Measurements from ENCODE around the gene RPS6KA1.

The RPS6KA1 gene

GRCh38 chr1:26540351-26540750 is 10.8 kb downstream of the RPS6KA1 start:
- Histone ChIP-seq H3K36me3 (ENCODE audit: control insufficient read depth in 2 of 2, insufficient read depth in 2 of 2, low read length in 2 of 2) (peaks cover 7 to 38% of the 10 kb centered on the region in 2 donors), H3K4me3 (ENCODE audit: low read length in 2 of 2) (no peak overlapping the region), H3K4me1 (ENCODE audit: control insufficient read depth in 2 of 2, insufficient read depth in 2 of 2, low read length in 2 of 2) (peaks cover 33 to 36% of the 10 kb centered on the region in 2 donors), H3K27ac (ENCODE audit: low read depth in 2 of 2, low read length in 2 of 2) (peak overlapping the region in 1 of 2 donors; percentile 71), H3K9ac (ENCODE audit: low read depth in 1 of 2, low read length in 2 of 2) (no peak overlapping the region), H3K9me3 (ENCODE audit: control insufficient read depth in 2 of 2, low read length in 2 of 2) (no peaks in the 10 kb centered on the region), H3K27me3 (ENCODE audit: control insufficient read depth in 2 of 2, insufficient read depth in 2 of 2, low read length in 2 of 2) (no peaks in the 10 kb centered on the region)

DNA sequence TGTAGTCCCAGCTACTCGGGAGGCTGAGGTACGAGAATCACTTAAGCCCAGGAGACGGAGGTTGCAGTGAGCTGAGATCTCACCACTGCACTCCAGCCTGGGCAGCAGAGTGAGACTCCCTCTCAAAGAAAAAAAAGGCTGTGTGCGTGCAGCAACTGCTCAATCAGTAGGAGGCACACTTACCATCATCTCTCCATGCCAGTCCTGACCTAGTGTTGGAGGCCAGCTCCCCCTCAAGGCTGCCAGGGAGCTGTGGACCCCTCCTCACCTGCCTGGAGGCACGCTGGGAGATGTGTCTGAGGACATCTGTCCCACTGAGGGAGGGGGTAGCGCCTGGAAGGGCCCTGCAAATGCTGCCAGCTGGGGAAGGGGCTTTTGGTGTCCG is 11.9 kb downstream of the RPS6KA1 start:
- Histone ChIP-seq H3K4me3 (ENCODE audit: low read length in 2 of 2) (no peak overlapping the region), H3K9ac (ENCODE audit: low read depth in 1 of 2, low read length in 2 of 2) (peak overlapping the region; percentile 40 to 58), H3K36me3 (ENCODE audit: control insufficient read depth in 2 of 2, insufficient read depth in 2 of 2, low read length in 2 of 2) (peaks cover 10 to 44% of the 10 kb centered on the region in 2 donors), H3K27ac (ENCODE audit: low read depth in 2 of 2, low read length in 2 of 2) (peak overlapping the region; percentile 72 to 81), H3K27me3 (ENCODE audit: control insufficient read depth in 2 of 2, insufficient read depth in 2 of 2, low read length in 2 of 2) (no peaks in the 10 kb centered on the region), H3K4me1 (ENCODE audit: control insufficient read depth in 2 of 2, insufficient read depth in 2 of 2, low read length in 2 of 2) (peaks cover 28 to 32% of the 10 kb centered on the region in 2 donors), H3K9me3 (ENCODE audit: control insufficient read depth in 2 of 2, low read length in 2 of 2) (no peaks in the 10 kb centered on the region)

GRCh38 chr1:26541816-26542711 is 12.5 kb downstream of the RPS6KA1 start:
- H3K9ac ChIP-seq (ENCODE audit: low read depth in 1 of 2, low read length in 2 of 2) = peak overlapping the region; percentile 40 to 58
- peak overlapping the region in 1 of 2 donors; percentile 58 for H3K4me3 ChIP-seq (ENCODE audit: low read length in 2 of 2)
- peaks cover 14 to 46% of the 10 kb centered on the region in 2 donors for H3K36me3 ChIP-seq (ENCODE audit: control insufficient read depth in 2 of 2, insufficient read depth in 2 of 2, low read length in 2 of 2)
- H3K27me3 ChIP-seq (ENCODE audit: control insufficient read depth in 2 of 2, insufficient read depth in 2 of 2, low read length in 2 of 2) = no peaks in the 10 kb centered on the region
- H3K27ac ChIP-seq (ENCODE audit: low read depth in 2 of 2, low read length in 2 of 2) = peak overlapping the region; percentile 72 to 81
- H3K9me3 ChIP-seq (ENCODE audit: control insufficient read depth in 2 of 2, low read length in 2 of 2) = no peaks in the 10 kb centered on the region
- H3K4me1 ChIP-seq (ENCODE audit: control insufficient read depth in 2 of 2, insufficient read depth in 2 of 2, low read length in 2 of 2) = peaks cover 28 to 39% of the 10 kb centered on the region in 2 donors

GRCh38 chr1:26542771-26543451 is 13.3 kb downstream of the RPS6KA1 start:
- H3K4me3 ChIP-seq (ENCODE audit: low read length in 2 of 2) = peak overlapping the region in 1 of 2 donors; percentile 58
- no peaks in the 10 kb centered on the region for H3K27me3 ChIP-seq (ENCODE audit: control insufficient read depth in 2 of 2, insufficient read depth in 2 of 2, low read length in 2 of 2)
- no peaks in the 10 kb centered on the region for H3K9me3 ChIP-seq (ENCODE audit: control insufficient read depth in 2 of 2, low read length in 2 of 2)
- peak overlapping the region; percentile 64 to 81 for H3K27ac ChIP-seq (ENCODE audit: low read depth in 2 of 2, low read length in 2 of 2)
- peaks cover 21 to 34% of the 10 kb centered on the region in 2 donors for H3K4me1 ChIP-seq (ENCODE audit: control insufficient read depth in 2 of 2, insufficient read depth in 2 of 2, low read length in 2 of 2)
- peaks cover 23 to 45% of the 10 kb centered on the region in 2 donors for H3K36me3 ChIP-seq (ENCODE audit: control insufficient read depth in 2 of 2, insufficient read depth in 2 of 2, low read length in 2 of 2)
- H3K9ac ChIP-seq (ENCODE audit: low read depth in 1 of 2, low read length in 2 of 2) = peak overlapping the region; percentile 3 to 56

DNA sequence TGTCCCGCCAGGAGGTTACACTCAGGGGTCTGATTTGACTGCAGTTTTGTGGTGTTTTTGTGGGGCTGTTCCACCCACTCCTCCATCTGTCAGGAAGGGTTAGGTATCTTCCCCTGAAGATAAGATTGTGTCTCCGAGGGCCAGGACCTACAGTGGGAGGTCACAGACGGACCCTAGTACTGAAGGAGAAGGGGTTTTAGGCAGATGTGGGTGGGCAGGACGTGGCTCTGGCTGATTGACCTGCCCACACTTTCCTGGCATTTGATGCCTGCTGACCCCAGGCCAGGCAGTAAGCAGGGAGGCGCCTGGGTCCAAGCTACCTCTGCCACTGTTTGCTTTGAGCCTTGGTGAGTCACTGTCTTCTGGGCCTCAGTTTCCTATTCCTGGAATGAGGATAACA is 13.9 kb downstream of the RPS6KA1 start:
- Histone ChIP-seq H3K9me3 (ENCODE audit: control insufficient read depth in 2 of 2, low read length in 2 of 2) (no peaks in the 10 kb centered on the region), H3K27ac (ENCODE audit: low read depth in 2 of 2, low read length in 2 of 2) (peak overlapping the region; percentile 64 to 81), H3K4me3 (ENCODE audit: low read length in 2 of 2) (peak overlapping the region in 1 of 2 donors; percentile 58), H3K27me3 (ENCODE audit: control insufficient read depth in 2 of 2, insufficient read depth in 2 of 2, low read length in 2 of 2) (no peaks in the 10 kb centered on the region), H3K36me3 (ENCODE audit: control insufficient read depth in 2 of 2, insufficient read depth in 2 of 2, low read length in 2 of 2) (peaks cover 26 to 46% of the 10 kb centered on the region in 2 donors), H3K4me1 (ENCODE audit: control insufficient read depth in 2 of 2, insufficient read depth in 2 of 2, low read length in 2 of 2) (peaks cover 16 to 31% of the 10 kb centered on the region in 2 donors), H3K9ac (ENCODE audit: low read depth in 1 of 2, low read length in 2 of 2) (peak overlapping the region; percentile 3 to 56)

- Histone ChIP-seq H3K27ac (ENCODE audit: low read depth in 2 of 2, low read length in 2 of 2) (peak overlapping the region in 1 of 2 donors; percentile 81), H3K9me3 (ENCODE audit: control insufficient read depth in 2 of 2, low read length in 2 of 2) (no peaks in the 10 kb centered on the region), H3K4me3 (ENCODE audit: low read length in 2 of 2) (peak overlapping the region in 1 of 2 donors; percentile 58), H3K36me3 (ENCODE audit: control insufficient read depth in 2 of 2, insufficient read depth in 2 of 2, low read length in 2 of 2) (peaks cover 29 to 45% of the 10 kb centered on the region in 2 donors), H3K27me3 (ENCODE audit: control insufficient read depth in 2 of 2, insufficient read depth in 2 of 2, low read length in 2 of 2) (no peaks in the 10 kb centered on the region), H3K4me1 (ENCODE audit: control insufficient read depth in 2 of 2, insufficient read depth in 2 of 2, low read length in 2 of 2) (peaks cover 15 to 31% of the 10 kb centered on the region in 2 donors), H3K9ac (ENCODE audit: low read depth in 1 of 2, low read length in 2 of 2) (no peak overlapping the region)
Measured at GRCh38 chr1:26544126-26544525, 14.6 kb downstream of the RPS6KA1 start.

DNA sequence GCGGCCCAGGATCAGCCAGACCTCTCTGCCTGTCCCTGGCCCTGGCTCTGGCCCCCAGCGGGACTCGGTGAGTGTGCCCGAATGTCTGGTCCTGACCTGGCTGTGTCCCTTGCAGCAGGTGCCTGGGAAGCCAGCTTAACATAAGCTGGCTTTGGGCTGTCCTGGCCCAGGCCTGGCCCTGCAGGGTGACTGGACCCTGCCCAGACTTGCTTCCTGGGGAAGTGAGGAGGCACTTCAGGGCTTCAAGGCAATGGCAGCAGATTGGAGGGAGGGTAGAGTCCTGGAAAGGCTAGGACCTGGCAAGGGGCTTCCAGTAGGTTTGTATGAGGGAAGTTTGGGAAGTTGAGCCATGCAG is 16.4 kb downstream of the RPS6KA1 start:
- H3K27ac ChIP-seq (ENCODE audit: low read depth in 2 of 2, low read length in 2 of 2) = peak overlapping the region in 1 of 2 donors; percentile 43
- peak overlapping the region in 1 of 2 donors; percentile 70 for H3K9ac ChIP-seq (ENCODE audit: low read depth in 1 of 2, low read length in 2 of 2)
- peaks cover 10 to 21% of the 10 kb centered on the region in 2 donors for H3K4me1 ChIP-seq (ENCODE audit: control insufficient read depth in 2 of 2, insufficient read depth in 2 of 2, low read length in 2 of 2)

DNA sequence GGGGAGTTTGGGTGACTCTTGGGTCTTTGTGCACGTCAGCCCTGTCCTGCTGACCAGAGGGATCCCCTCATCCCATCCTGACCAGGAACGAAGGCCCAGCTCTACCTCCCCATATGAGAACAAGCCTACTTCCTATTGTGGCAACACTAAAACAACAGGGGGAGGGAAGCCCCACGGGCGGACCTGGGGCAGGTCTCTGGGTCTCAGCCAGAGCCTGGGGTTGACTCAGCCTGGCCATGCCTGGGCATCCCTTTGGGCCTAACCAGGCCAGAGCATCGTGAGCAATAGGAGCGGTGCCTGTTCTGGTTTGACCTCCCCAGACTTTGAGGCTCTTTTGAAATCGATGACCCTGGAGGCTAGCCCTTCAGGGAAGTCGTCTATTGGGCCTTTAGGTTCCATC is 16.8 kb downstream of the RPS6KA1 start:
- H3K27ac ChIP-seq (ENCODE audit: low read depth in 2 of 2, low read length in 2 of 2) = peak overlapping the region in 1 of 2 donors; percentile 43
- H3K27me3 ChIP-seq (ENCODE audit: control insufficient read depth in 2 of 2, insufficient read depth in 2 of 2, low read length in 2 of 2) = no peaks in the 10 kb centered on the region
- H3K9me3 ChIP-seq (ENCODE audit: control insufficient read depth in 2 of 2, low read length in 2 of 2) = no peaks in the 10 kb centered on the region
- H3K4me1 ChIP-seq (ENCODE audit: control insufficient read depth in 2 of 2, insufficient read depth in 2 of 2, low read length in 2 of 2) = peaks cover 10 to 21% of the 10 kb centered on the region in 2 donors
- H3K9ac ChIP-seq (ENCODE audit: low read depth in 1 of 2, low read length in 2 of 2) = peak overlapping the region in 1 of 2 donors; percentile 70
- peaks cover 29 to 49% of the 10 kb centered on the region in 2 donors for H3K36me3 ChIP-seq (ENCODE audit: control insufficient read depth in 2 of 2, insufficient read depth in 2 of 2, low read length in 2 of 2)
- peak overlapping the region; percentile 44 to 70 for H3K4me3 ChIP-seq (ENCODE audit: low read length in 2 of 2)

More for the DNA sequence above, 16.4 kb downstream of the RPS6KA1 start:
- H3K36me3 ChIP-seq (ENCODE audit: control insufficient read depth in 2 of 2, insufficient read depth in 2 of 2, low read length in 2 of 2) = peaks cover 26 to 45% of the 10 kb centered on the region in 2 donors
- no peaks in the 10 kb centered on the region for H3K9me3 ChIP-seq (ENCODE audit: control insufficient read depth in 2 of 2, low read length in 2 of 2)
- no peaks in the 10 kb centered on the region for H3K27me3 ChIP-seq (ENCODE audit: control insufficient read depth in 2 of 2, insufficient read depth in 2 of 2, low read length in 2 of 2)
- peak overlapping the region; percentile 44 to 70 for H3K4me3 ChIP-seq (ENCODE audit: low read length in 2 of 2)

- peaks cover 7 to 18% of the 10 kb centered on the region in 2 donors for H3K4me1 ChIP-seq (ENCODE audit: control insufficient read depth in 2 of 2, insufficient read depth in 2 of 2, low read length in 2 of 2)
- H3K27me3 ChIP-seq (ENCODE audit: control insufficient read depth in 2 of 2, insufficient read depth in 2 of 2, low read length in 2 of 2) = no peaks in the 10 kb centered on the region
- H3K9ac ChIP-seq (ENCODE audit: low read depth in 1 of 2, low read length in 2 of 2) = no peak overlapping the region
- no peak overlapping the region for H3K27ac ChIP-seq (ENCODE audit: low read depth in 2 of 2, low read length in 2 of 2)
- H3K4me3 ChIP-seq (ENCODE audit: low read length in 2 of 2) = peak overlapping the region in 1 of 2 donors; percentile 17
- peaks cover 34 to 54% of the 10 kb centered on the region in 2 donors for H3K36me3 ChIP-seq (ENCODE audit: control insufficient read depth in 2 of 2, insufficient read depth in 2 of 2, low read length in 2 of 2)
- H3K9me3 ChIP-seq (ENCODE audit: control insufficient read depth in 2 of 2, low read length in 2 of 2) = no peaks in the 10 kb centered on the region
Measured at GRCh38 chr1:26546819-26547218, 17.3 kb downstream of the RPS6KA1 start.

- no peaks in the 10 kb centered on the region for H3K9me3 ChIP-seq (ENCODE audit: control insufficient read depth in 2 of 2, low read length in 2 of 2)
- H3K27ac ChIP-seq (ENCODE audit: low read depth in 2 of 2, low read length in 2 of 2) = no peak overlapping the region
- peaks cover 7 to 15% of the 10 kb centered on the region in 2 donors for H3K4me1 ChIP-seq (ENCODE audit: control insufficient read depth in 2 of 2, insufficient read depth in 2 of 2, low read length in 2 of 2)
- peaks cover 41 to 59% of the 10 kb centered on the region in 2 donors for H3K36me3 ChIP-seq (ENCODE audit: control insufficient read depth in 2 of 2, insufficient read depth in 2 of 2, low read length in 2 of 2)
- no peak overlapping the region for H3K4me3 ChIP-seq (ENCODE audit: low read length in 2 of 2)
- H3K27me3 ChIP-seq (ENCODE audit: control insufficient read depth in 2 of 2, insufficient read depth in 2 of 2, low read length in 2 of 2) = no peaks in the 10 kb centered on the region
- no peak overlapping the region for H3K9ac ChIP-seq (ENCODE audit: low read depth in 1 of 2, low read length in 2 of 2)
Measured at GRCh38 chr1:26548841-26549240, 19.3 kb downstream of the RPS6KA1 start.

All from mucosa of rectum (tissue), 2 donors.